Liver (tissue), 3 donors: ENCODE data around the gene KLKB1.

Experiments
- EGR1 ChIP-seq, 2 donors: IDR thresholded peaks; 2 replicates each; pipeline ENCODE4 v1.6.1; 2016 to 2018; ENCODE audit warnings: antibody characterized with exemption in 2 of 2, low read depth in 2 of 2
- GABPA ChIP-seq, 2 donors: IDR thresholded peaks in 1 of 2; conservative IDR thresholded peaks in 1 of 2; 2 replicates each; pipeline ENCODE4 v1.6.1; 2016; ENCODE audit warnings: antibody characterized with exemption in 2 of 2, mild to moderate bottlenecking in 1 of 2, moderate library complexity in 1 of 2
- RAD21 ChIP-seq, 2 donors: IDR thresholded peaks; 2 replicates each; pipeline ENCODE4 v1.6.1; 2016; ENCODE audit warnings: antibody characterized with exemption in 2 of 2, mild to moderate bottlenecking in 2 of 2
- RXRA ChIP-seq, 2 donors: IDR thresholded peaks; 2 replicates each; pipeline ENCODE4 v1.6.1; 2017 to 2018; ENCODE audit warnings: antibody characterized with exemption in 2 of 2, mild to moderate bottlenecking in 1 of 2
- SP1 ChIP-seq: IDR thresholded peaks from 2 replicates; pipeline ENCODE4 v1.6.1; 2018; ENCODE audit warnings: antibody characterized with exemption, mild to moderate bottlenecking
- TAF1 ChIP-seq: conservative IDR thresholded peaks from 2 replicates; pipeline ENCODE4 v1.6.1; 2016; ENCODE audit warnings: antibody characterized with exemption, mild to moderate bottlenecking
- YY1 ChIP-seq: IDR thresholded peaks from 2 replicates; pipeline ENCODE4 v1.6.1; 2016; ENCODE audit warnings: antibody characterized with exemption, mild to moderate bottlenecking
- TF ChIP-seq, protein P1 (sequence below): fragments of 150-350 bp; IDR thresholded peaks from 2 replicates; pipeline ENCODE4 v1.5.1; 2017; ENCODE audit warnings: improper control_type of control experiment, low read depth, low read length; ENCODE audit not compliant: missing input control
- TF ChIP-seq, protein P2 (sequence below): IDR thresholded peaks from 2 replicates; pipeline ENCODE4 v1.6.1; 2016; ENCODE audit warnings: antibody characterized with exemption
- TF ChIP-seq, protein P3 (sequence below): IDR thresholded peaks from 2 replicates; pipeline ENCODE4 v1.6.1; 2016; ENCODE audit warnings: antibody characterized with exemption
- TF ChIP-seq, protein P4 (sequence below): IDR thresholded peaks from 2 replicates; pipeline ENCODE4 v1.6.1; 2016; ENCODE audit warnings: antibody characterized with exemption
- TF ChIP-seq, protein P5 (sequence below): IDR thresholded peaks from 2 replicates; pipeline ENCODE4 v1.6.1; 2016; ENCODE audit warnings: antibody characterized with exemption, mild to moderate bottlenecking
- donor health status: healthy.
- donor health status: healthy.

DNA sequence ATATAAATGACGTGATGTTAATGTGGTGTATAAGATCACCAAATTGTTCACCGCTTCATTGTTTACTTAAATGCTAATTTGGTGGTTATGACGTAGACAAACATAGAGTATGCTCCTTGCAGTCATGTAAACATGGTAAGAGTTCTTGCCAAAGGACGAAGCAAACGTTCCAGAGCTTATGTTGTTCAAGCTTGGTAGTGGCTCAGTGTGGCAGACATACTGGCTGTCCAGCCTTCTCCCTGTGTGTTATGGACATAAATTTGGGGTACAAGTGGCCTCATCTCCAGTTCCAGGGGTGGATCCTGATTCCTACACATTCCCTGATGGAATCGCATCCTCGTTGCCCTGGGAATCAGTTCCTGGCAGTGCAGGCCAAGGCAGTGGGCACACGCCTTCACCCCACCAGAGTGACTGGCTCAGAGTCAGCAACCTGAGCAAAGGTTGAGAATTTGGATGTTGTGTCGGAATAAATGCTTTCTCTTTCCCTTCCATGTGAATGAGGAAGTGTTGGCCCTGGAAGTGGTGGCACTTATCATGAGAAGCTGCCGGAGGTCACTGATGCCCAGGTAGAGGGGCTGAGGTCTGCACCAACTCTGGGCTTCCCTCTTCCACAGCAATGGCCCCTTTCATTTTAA lies 64.1 kb downstream of the KLKB1 start:
- TF ChIP-seq, protein P1, sequence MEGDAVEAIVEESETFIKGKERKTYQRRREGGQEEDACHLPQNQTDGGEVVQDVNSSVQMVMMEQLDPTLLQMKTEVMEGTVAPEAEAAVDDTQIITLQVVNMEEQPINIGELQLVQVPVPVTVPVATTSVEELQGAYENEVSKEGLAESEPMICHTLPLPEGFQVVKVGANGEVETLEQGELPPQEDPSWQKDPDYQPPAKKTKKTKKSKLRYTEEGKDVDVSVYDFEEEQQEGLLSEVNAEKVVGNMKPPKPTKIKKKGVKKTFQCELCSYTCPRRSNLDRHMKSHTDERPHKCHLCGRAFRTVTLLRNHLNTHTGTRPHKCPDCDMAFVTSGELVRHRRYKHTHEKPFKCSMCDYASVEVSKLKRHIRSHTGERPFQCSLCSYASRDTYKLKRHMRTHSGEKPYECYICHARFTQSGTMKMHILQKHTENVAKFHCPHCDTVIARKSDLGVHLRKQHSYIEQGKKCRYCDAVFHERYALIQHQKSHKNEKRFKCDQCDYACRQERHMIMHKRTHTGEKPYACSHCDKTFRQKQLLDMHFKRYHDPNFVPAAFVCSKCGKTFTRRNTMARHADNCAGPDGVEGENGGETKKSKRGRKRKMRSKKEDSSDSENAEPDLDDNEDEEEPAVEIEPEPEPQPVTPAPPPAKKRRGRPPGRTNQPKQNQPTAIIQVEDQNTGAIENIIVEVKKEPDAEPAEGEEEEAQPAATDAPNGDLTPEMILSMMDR = no peak
- TF ChIP-seq, protein P2, sequence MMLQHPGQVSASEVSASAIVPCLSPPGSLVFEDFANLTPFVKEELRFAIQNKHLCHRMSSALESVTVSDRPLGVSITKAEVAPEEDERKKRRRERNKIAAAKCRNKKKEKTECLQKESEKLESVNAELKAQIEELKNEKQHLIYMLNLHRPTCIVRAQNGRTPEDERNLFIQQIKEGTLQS = no peak
- TF ChIP-seq, protein P3, sequence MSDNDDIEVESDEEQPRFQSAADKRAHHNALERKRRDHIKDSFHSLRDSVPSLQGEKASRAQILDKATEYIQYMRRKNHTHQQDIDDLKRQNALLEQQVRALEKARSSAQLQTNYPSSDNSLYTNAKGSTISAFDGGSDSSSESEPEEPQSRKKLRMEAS = no peak
- TF ChIP-seq RXRA (IDR thresholded peaks at IDR 0.05) (peak in 1 of 2 donors; percentile 38), SP1 (no peak), GABPA (IDR thresholded peaks at IDR 0.05 in 1 of 2, conservative IDR thresholded peaks at IDR 0.05 in 1 of 2) (no peak), TAF1 (no peak), YY1 (peak; percentile 31), EGR1 (IDR thresholded peaks at IDR 0.05; ENCODE audit: low read depth in 2 of 2) (no peak), RAD21 (IDR thresholded peaks at IDR 0.05) (no peak)
- TF ChIP-seq, protein P4, sequence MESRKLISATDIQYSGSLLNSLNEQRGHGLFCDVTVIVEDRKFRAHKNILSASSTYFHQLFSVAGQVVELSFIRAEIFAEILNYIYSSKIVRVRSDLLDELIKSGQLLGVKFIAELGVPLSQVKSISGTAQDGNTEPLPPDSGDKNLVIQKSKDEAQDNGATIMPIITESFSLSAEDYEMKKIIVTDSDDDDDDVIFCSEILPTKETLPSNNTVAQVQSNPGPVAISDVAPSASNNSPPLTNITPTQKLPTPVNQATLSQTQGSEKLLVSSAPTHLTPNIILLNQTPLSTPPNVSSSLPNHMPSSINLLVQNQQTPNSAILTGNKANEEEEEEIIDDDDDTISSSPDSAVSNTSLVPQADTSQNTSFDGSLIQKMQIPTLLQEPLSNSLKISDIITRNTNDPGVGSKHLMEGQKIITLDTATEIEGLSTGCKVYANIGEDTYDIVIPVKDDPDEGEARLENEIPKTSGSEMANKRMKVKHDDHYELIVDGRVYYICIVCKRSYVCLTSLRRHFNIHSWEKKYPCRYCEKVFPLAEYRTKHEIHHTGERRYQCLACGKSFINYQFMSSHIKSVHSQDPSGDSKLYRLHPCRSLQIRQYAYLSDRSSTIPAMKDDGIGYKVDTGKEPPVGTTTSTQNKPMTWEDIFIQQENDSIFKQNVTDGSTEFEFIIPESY = peak; percentile 16
- TF ChIP-seq, protein P5, sequence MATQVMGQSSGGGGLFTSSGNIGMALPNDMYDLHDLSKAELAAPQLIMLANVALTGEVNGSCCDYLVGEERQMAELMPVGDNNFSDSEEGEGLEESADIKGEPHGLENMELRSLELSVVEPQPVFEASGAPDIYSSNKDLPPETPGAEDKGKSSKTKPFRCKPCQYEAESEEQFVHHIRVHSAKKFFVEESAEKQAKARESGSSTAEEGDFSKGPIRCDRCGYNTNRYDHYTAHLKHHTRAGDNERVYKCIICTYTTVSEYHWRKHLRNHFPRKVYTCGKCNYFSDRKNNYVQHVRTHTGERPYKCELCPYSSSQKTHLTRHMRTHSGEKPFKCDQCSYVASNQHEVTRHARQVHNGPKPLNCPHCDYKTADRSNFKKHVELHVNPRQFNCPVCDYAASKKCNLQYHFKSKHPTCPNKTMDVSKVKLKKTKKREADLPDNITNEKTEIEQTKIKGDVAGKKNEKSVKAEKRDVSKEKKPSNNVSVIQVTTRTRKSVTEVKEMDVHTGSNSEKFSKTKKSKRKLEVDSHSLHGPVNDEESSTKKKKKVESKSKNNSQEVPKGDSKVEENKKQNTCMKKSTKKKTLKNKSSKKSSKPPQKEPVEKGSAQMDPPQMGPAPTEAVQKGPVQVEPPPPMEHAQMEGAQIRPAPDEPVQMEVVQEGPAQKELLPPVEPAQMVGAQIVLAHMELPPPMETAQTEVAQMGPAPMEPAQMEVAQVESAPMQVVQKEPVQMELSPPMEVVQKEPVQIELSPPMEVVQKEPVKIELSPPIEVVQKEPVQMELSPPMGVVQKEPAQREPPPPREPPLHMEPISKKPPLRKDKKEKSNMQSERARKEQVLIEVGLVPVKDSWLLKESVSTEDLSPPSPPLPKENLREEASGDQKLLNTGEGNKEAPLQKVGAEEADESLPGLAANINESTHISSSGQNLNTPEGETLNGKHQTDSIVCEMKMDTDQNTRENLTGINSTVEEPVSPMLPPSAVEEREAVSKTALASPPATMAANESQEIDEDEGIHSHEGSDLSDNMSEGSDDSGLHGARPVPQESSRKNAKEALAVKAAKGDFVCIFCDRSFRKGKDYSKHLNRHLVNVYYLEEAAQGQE = no peak
